Nephron (organoid): ENCODE data around the gene PARP16.

Experiments
- H3K27ac Mint-ChIP-seq, 3 experiments: 2 replicates each; pipeline ENCODE4 v1.8.0; 2020; ENCODE audit warnings: mixed read lengths in 3 of 3, mild to moderate bottlenecking in 2 of 3, moderate library complexity in 1 of 3
- H3K27me3 Mint-ChIP-seq: 2 replicates; pipeline ENCODE4 v1.8.0; 2021; ENCODE audit warnings: low read depth, mild to moderate bottlenecking, moderate library complexity, mixed read lengths
- H3K36me3 Mint-ChIP-seq: 2 replicates; pipeline ENCODE4 v1.8.0; 2020; ENCODE audit warnings: low read depth, mixed read lengths
- H3K4me1 Mint-ChIP-seq: 2 replicates; pipeline ENCODE4 v1.8.0; 2020; ENCODE audit warnings: mixed read lengths
- H3K4me3 Mint-ChIP-seq, 3 experiments: 2 replicates each; pipeline ENCODE4 v1.8.0; 2020; ENCODE audit warnings: mild to moderate bottlenecking in 3 of 3, mixed read lengths in 3 of 3, moderate library complexity in 2 of 3
- H3K9me3 Mint-ChIP-seq: 2 replicates; pipeline ENCODE4 v1.8.0; 2020; ENCODE audit warnings: mixed read lengths
- TF ChIP-seq, protein P1 (sequence below), 3 experiments: fragments of 200-600 bp; sonication (generic); IDR thresholded peaks; one replicate each; pipeline ENCODE4 v1.5.0; 2021; ENCODE audit warnings: antibody characterized with exemption in 3 of 3; ENCODE audit not compliant: unreplicated experiment in 3 of 3

PARP16 gene

DNA sequence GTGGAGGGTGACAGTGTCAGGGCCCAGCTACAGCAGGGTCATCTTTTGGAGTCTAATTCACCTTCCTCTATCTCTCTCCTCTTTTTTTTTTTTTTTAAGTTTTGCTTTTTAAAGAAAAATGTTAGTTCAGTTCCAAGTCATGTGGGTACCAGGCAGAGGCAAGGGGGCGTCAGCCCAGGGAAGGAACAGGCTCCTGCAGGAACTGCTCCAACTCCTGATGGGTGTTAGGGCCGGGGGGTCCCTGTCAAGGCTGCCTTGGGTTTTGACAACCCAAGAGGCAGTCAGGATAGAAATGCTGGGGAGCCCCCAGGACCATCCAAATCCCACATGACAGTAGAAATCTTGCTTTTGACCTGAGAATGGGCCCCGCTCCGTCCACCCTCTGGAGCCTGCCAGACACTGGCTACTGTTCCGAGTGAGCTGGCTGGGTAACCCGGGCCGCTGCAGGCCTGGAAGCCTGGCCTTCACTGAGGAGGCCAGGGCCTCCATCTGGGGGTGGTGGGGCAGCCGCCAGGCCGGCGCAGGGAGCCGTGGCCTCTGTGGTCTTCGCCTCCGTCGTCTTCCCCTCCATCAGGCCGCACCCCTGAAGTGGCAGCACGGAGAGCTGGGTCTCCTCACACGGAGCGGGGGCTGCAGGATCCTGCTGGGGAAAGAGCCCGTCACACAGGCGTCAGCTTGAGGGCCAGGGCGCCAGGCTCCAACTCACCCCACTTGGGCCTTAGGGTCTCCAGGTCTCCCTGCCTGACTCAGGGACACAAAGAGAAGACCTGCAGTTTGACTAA is 42.0 kb upstream of the PARP16 start:
- Mint-ChIP-seq H3K36me3 (peaks cover 28% of the 10 kb centered on the region), H3K27ac (peak overlapping the region in 1 of 3 experiments; percentile 15), H3K4me1 (peaks cover 14% of the 10 kb centered on the region), H3K9me3 (no peaks in the 10 kb centered on the region), H3K27me3 (no peaks in the 10 kb centered on the region), H3K4me3 (no peak overlapping the region)
- TF ChIP-seq, protein P1, sequence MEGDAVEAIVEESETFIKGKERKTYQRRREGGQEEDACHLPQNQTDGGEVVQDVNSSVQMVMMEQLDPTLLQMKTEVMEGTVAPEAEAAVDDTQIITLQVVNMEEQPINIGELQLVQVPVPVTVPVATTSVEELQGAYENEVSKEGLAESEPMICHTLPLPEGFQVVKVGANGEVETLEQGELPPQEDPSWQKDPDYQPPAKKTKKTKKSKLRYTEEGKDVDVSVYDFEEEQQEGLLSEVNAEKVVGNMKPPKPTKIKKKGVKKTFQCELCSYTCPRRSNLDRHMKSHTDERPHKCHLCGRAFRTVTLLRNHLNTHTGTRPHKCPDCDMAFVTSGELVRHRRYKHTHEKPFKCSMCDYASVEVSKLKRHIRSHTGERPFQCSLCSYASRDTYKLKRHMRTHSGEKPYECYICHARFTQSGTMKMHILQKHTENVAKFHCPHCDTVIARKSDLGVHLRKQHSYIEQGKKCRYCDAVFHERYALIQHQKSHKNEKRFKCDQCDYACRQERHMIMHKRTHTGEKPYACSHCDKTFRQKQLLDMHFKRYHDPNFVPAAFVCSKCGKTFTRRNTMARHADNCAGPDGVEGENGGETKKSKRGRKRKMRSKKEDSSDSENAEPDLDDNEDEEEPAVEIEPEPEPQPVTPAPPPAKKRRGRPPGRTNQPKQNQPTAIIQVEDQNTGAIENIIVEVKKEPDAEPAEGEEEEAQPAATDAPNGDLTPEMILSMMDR (IDR thresholded peaks at IDR 0.05; ENCODE audit: unreplicated experiment in 3 of 3) = no peak

GRCh38 chr15:65327651-65328393 is 41.1 kb upstream of the PARP16 start:
- H3K9me3 Mint-ChIP-seq = no peaks in the 10 kb centered on the region
- H3K27me3 Mint-ChIP-seq = peaks cover 3% of the 10 kb centered on the region
- H3K36me3 Mint-ChIP-seq = peaks cover 28% of the 10 kb centered on the region
- TF ChIP-seq, protein P1 (IDR thresholded peaks at IDR 0.05; ENCODE audit: unreplicated experiment in 3 of 3) = no peak
- H3K27ac Mint-ChIP-seq = peak overlapping the region in 1 of 3 experiments; percentile 15
- no peak overlapping the region for H3K4me3 Mint-ChIP-seq
- H3K4me1 Mint-ChIP-seq = peaks cover 18% of the 10 kb centered on the region

DNA sequence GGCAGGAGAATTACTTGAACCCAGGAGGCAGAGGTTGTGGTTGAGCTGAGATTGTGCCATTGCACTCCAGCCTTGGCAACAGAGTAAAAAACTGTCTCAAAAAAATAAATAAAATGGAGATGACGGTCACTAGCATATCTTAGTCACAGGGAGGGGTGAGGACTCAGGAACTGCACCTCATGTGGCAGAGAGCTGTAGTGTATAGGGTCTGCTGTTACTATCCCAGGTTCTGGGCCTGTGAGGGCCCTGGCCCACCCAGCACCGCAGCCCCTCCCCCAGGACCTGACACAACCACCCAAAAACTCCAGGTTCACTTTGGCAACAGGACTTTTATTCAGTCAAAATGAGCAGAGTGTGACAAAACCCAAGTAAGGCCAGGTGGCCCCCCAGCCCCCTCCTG is 40.1 kb upstream of the PARP16 start:
- Mint-ChIP-seq H3K27me3 (peaks cover 4% of the 10 kb centered on the region), H3K27ac (no peak overlapping the region), H3K9me3 (no peaks in the 10 kb centered on the region), H3K36me3 (peaks cover 26% of the 10 kb centered on the region), H3K4me3 (no peak overlapping the region), H3K4me1 (peaks cover 23% of the 10 kb centered on the region)
- TF ChIP-seq, protein P1 (IDR thresholded peaks at IDR 0.05; ENCODE audit: unreplicated experiment in 3 of 3) = no peak

DNA sequence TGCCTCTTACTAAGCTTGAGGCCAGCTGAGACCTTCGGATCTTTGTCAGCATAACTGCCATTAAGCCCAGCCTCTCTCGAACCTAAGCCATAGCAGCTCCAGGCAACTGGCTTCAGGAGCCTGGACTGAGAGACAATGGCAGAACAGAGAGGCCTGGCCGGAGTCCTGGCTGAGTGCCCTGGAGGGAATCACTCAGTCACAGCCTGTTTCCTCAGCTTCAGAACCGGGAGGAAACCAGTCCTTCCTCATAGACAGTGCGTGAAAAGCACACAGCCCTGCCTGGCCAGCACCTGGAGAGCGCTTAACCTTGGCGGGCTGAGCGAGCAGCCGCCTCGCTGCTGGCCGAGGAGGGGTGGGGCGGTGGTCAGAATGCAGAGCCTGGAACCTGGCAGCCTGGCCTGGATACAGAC is 39.4 kb upstream of the PARP16 start:
- peaks cover 4% of the 10 kb centered on the region for H3K27me3 Mint-ChIP-seq
- H3K4me3 Mint-ChIP-seq = no peak overlapping the region
- TF ChIP-seq, protein P1 (IDR thresholded peaks at IDR 0.05; ENCODE audit: unreplicated experiment in 3 of 3) = no peak
- peak overlapping the region; percentile 69 to 87 (median 71) for H3K27ac Mint-ChIP-seq
- H3K9me3 Mint-ChIP-seq = no peaks in the 10 kb centered on the region
- peaks cover 23% of the 10 kb centered on the region for H3K4me1 Mint-ChIP-seq
- H3K36me3 Mint-ChIP-seq = peaks cover 21% of the 10 kb centered on the region

- peaks cover 6% of the 10 kb centered on the region for H3K36me3 Mint-ChIP-seq
- H3K27ac Mint-ChIP-seq = peak overlapping the region; percentile 77 to 86 (median 78)
- H3K9me3 Mint-ChIP-seq = no peaks in the 10 kb centered on the region
- TF ChIP-seq, protein P1 (IDR thresholded peaks at IDR 0.05; ENCODE audit: unreplicated experiment in 3 of 3) = no peak
- peak overlapping the region in 1 of 3 experiments; percentile 26 for H3K4me3 Mint-ChIP-seq
- H3K4me1 Mint-ChIP-seq = peaks cover 24% of the 10 kb centered on the region
- H3K27me3 Mint-ChIP-seq = peaks cover 4% of the 10 kb centered on the region
Measured at GRCh38 chr15:65323071-65323511, 36.4 kb upstream of the PARP16 start.
